ENCODE measurements around the gene LRFN3.

DNA sequence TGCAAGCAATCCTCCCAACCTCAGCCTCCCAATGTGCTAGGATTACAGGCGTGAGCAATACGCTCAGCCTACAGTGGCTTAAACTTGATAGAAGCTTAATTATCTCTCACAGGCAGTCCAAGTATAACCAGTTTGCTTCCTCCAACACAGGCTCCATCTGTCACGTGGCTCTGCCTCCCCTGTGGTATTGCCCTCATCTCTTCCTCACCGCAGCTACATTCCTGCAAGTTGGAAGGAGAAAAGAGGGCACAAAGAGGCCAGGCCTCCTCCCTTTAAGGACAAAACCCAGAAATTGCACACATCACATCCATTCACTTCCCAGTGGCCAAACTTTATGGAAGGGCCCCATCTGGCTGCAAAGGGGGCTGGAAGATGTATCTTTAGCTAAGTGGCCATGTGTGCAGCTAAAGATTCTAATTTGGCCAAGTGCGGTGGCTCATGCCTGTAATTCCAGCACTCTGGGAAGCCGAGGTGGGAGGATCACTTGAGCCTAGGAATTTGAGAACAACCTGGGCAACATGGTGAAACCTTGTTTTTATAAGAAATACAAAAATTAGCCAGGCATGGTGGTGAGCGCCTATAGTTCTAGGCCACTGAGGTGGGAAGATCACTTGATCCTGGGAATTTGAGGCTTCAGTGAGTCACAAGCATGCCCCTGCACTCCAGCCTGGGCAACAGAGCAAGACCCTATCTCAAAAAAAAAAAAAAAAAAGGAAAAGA lies 55.7 kb downstream of the LRFN3 start:
- TF ChIP-seq EZH2 (IDR thresholded peaks at IDR 0.05) (no peak), POLR2AphosphoS5 (IDR thresholded peaks at IDR 0.05; ENCODE audit: borderline replicate concordance, low read depth, low read length) (no peak)

Measured in SK-N-MC (cell line).